GM15510 (cell line): Measurements from ENCODE around the gene CEP85L.

ENCODE experiments used
- POLR2A ChIP-seq: IDR thresholded peaks from 3 replicates; pipeline ENCODE4 v1.6.1; 2011; ENCODE audit warnings: borderline replicate concordance; ENCODE audit not compliant: insufficient read length; ENCODE audit errors: extremely low read depth

The CEP85L gene

GRCh38 chr6:118611334-118611733, 40.1 kb downstream of the CEP85L start:
- TF ChIP-seq POLR2A: no peak

- no peak for TF ChIP-seq POLR2A
Measured at GRCh38 chr6:118606858-118607257, 44.5 kb downstream of the CEP85L start.

GRCh38 chr6:118606268-118606667, 45.1 kb downstream of the CEP85L start:
- TF ChIP-seq POLR2A: no peak

- TF ChIP-seq POLR2A: no peak
Measured at GRCh38 chr6:118603372-118603771, 48.0 kb downstream of the CEP85L start.

GRCh38 chr6:118602300-118602699, 49.1 kb downstream of the CEP85L start:
- no peak for TF ChIP-seq POLR2A

- no peak for TF ChIP-seq POLR2A
Measured at GRCh38 chr6:118598324-118598723, 53.1 kb downstream of the CEP85L start.

GRCh38 chr6:118597636-118598035, 53.8 kb downstream of the CEP85L start:
- TF ChIP-seq POLR2A: no peak

GRCh38 chr6:118596774-118597320, 54.5 kb downstream of the CEP85L start:
- no peak for TF ChIP-seq POLR2A

GRCh38 chr6:118594877-118595276, 56.5 kb downstream of the CEP85L start:
- TF ChIP-seq POLR2A: no peak

- TF ChIP-seq POLR2A: no peak
Measured at GRCh38 chr6:118591897-118592296, 59.5 kb downstream of the CEP85L start.

- no peak for TF ChIP-seq POLR2A
Measured at GRCh38 chr6:118589649-118590365, 61.6 kb downstream of the CEP85L start.

- no peak for TF ChIP-seq POLR2A
Measured at GRCh38 chr6:118589186-118589585, 62.2 kb downstream of the CEP85L start.

GRCh38 chr6:118588626-118589025, 62.8 kb downstream of the CEP85L start:
- no peak for TF ChIP-seq POLR2A

- TF ChIP-seq POLR2A: no peak
Measured at GRCh38 chr6:118586746-118587485, 64.5 kb downstream of the CEP85L start.

GRCh38 chr6:118584911-118585310, 66.5 kb downstream of the CEP85L start:
- TF ChIP-seq POLR2A: no peak
